Esophagus muscularis mucosa (tissue), 4 donors: ENCODE measurements around the gene RNF130.

ENCODE experiments used
- EP300 ChIP-seq: sonication (generic); formaldehyde crosslinking; IDR thresholded peaks from one replicate; pipeline ENCODE4 v1.6.1; 2017; ENCODE audit warnings: antibody characterized with exemption
- POLR2A ChIP-seq: fragments of 450-650 bp; IDR thresholded peaks from one replicate; pipeline ENCODE4 v1.6.1; 2017; ENCODE audit warnings: antibody characterized with exemption, moderate library complexity, mild to moderate bottlenecking, low read depth
- POLR2AphosphoS5 ChIP-seq, 2 donors: sonication (generic); formaldehyde crosslinking; IDR thresholded peaks; one replicate each; pipeline ENCODE4 v1.6.1; 2017; ENCODE audit warnings: antibody characterized with exemption in 2 of 2
- TF ChIP-seq, protein P1 (sequence below), 3 experiments: fragments of 200-600 bp in 2 of 3; fragments of 450-650 bp in 1 of 3; sonication (generic) in 2 of 3; IDR thresholded peaks; one replicate each; pipeline ENCODE4 v1.5.1; 2017 to 2019; ENCODE audit warnings: antibody characterized with exemption in 3 of 3, mild to moderate bottlenecking in 2 of 3, moderate library complexity in 1 of 3

DNA sequence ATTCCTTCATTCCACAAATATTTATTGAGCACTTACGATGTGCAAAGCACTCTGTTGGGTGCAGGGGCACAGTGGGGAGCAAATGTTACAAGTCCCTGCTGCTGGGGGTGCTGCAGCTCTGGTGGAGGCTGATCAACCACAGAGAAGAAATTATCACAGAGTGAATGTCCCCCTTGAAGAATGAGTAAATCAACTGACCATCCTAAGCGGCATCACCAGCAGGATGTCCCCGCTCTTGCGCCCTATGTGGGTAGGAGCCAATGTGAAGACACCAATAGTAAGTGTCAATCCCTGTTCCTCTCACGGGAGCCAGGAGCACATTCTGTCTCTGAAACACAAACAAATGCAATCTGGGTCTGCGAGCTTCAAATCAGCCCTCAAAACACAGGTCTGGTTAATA is 116.5 kb downstream of the RNF130 start:
- TF ChIP-seq, protein P1, sequence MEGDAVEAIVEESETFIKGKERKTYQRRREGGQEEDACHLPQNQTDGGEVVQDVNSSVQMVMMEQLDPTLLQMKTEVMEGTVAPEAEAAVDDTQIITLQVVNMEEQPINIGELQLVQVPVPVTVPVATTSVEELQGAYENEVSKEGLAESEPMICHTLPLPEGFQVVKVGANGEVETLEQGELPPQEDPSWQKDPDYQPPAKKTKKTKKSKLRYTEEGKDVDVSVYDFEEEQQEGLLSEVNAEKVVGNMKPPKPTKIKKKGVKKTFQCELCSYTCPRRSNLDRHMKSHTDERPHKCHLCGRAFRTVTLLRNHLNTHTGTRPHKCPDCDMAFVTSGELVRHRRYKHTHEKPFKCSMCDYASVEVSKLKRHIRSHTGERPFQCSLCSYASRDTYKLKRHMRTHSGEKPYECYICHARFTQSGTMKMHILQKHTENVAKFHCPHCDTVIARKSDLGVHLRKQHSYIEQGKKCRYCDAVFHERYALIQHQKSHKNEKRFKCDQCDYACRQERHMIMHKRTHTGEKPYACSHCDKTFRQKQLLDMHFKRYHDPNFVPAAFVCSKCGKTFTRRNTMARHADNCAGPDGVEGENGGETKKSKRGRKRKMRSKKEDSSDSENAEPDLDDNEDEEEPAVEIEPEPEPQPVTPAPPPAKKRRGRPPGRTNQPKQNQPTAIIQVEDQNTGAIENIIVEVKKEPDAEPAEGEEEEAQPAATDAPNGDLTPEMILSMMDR (IDR thresholded peaks at IDR 0.05), result no peak
- no peak for TF ChIP-seq POLR2A
- TF ChIP-seq POLR2AphosphoS5 (IDR thresholded peaks at IDR 0.05), result no peak
- TF ChIP-seq EP300, result no peak
